HG03039 (cell line): Measurements from ENCODE around the gene KIAA0513.
"Not testable (repeated sequence)": the region's sequence is repeated elsewhere in the genome, so short reads cannot be mapped to it uniquely, and the experiment has no call there.

Experiments used
- ATAC-seq: cut with Tn5 transposase; IDR thresholded peaks from one replicate; pipeline ENCODE4 v1.9.1; 2021; ENCODE audit warnings: mild to moderate bottlenecking, moderate library complexity; ENCODE audit not compliant: unreplicated experiment

The KIAA0513 gene

DNA sequence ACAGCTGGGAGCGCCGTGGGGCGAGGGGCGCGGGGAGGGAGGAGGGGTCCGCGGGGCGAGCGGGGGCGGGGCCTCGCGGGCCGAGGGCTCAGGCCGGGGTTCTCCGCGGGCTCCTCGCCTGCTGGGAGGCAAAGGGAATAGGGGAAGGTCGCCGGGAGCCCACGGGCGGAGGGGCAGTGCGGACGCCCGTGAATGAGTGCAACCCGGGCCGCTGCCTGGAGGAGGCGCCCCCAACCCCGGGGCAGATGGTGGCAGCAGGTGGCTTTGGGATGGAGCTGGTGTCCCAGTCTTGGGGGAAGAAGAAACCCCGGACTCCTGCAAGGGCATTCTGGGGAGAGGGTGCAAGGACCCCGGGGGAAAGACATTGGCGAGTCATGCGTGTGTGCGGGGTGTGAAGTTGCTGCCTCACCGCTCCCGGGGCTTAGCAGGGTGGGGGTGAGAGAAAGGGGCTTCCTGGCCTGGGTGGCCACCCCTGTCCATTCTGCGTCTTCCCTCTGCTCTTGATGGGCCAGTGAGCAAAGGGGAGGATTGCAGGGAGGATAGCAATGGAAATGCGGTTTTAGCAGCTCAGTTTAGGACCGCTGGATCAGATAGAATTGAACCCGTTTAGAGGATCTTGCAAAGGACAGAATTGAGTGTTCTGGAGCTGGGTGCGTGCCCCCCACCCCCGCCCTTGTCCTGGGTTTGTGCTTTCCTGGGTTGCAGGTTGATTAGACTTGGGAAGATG lies 526 bp downstream of the KIAA0513 start:
- ATAC-seq, result peak; percentile 15

DNA sequence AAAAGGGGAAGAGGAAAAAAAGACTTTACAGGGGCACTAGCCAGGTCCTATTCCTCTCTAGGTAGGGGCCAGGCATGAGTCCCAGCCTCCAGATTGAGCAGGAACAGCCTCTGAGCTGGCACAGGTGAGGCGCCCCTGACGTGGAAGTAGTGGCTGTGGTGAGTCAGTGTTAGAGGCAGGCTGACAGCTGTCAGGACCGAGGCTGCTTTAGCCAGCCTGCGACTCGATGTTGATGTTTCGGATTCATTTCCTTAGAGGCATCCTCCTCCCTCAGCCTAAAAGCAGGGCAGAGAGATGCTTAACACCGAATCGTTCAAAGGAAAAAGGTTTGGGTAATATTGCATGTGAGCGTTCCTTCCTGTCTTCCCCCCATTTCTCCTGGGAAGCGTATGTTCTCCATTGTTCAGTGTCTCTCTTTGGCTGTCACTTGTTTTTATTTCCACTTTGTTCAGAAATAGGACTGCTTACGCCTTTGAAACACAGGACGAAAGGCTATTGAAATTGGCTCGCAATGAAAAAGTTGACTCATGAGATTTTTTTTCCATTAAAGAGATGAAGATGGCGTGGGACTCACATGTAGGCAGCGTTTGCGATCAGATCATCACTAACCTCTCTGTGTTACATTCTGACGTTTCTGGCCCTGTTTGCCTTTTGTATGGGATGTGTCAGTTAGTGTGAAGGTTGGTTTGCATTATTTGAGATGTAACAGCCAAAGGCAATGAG lies 1.3 kb downstream of the KIAA0513 start:
- no peak for ATAC-seq

DNA sequence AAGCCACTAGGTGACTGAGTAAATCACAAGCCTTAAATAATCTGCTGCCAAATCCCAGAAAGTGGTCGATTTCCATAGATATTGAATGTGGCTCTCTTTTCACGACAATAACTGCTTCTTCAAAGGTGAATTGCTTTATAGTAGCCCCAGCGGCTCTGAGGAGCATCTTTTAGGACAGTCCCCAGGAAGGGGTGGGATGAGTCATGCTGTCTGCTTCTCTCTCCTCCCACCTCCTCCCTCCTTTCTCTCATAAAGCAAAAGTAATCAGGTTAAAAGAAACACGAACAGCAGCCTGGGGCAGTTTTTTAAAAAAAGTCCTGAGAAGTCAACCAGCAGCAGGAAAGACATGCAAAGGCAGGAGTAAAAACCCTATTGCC lies 1.8 kb downstream of the KIAA0513 start:
- ATAC-seq, result no peak

DNA sequence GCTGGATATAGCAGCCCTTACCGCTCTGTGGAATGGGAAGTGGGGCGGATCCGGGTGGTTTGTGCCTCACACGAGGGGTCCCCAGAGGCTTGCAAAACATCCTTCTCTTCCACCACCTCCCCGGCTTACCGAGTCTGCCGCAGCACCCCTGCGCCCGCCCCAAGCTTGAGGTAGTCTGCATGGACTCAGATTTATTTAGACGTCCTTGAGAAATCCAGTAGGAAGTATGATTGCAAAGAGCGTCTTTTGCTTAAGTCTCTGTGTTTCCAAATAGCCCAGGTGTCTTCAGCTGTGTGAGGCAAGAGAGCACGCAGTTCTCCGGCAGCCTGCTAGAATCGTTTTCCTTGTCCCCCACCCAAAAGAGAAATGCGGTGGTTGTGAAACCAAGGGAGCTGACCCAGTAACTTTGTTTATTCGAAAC lies 2.4 kb downstream of the KIAA0513 start:
- ATAC-seq, result no peak

DNA sequence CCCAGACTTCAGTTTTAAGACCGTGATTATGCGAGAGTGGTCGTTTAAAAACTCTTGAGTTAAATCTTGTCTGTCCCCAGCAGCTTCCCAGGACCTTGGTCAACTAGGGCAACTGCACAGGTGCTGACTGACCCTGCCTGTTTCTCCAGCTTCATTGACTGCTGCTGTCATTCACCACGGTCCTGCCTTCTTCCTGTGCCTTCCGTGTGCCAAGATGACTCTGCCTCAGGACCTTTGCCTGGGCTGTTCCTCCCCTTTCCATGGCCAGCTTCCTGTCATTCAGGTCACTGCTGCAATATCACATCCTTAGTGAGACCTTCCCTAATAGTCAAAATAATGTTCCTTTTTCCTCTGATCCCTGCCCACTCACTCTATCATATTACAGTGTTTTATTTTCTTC lies 3.9 kb downstream of the KIAA0513 start:
- ATAC-seq, result no peak

DNA sequence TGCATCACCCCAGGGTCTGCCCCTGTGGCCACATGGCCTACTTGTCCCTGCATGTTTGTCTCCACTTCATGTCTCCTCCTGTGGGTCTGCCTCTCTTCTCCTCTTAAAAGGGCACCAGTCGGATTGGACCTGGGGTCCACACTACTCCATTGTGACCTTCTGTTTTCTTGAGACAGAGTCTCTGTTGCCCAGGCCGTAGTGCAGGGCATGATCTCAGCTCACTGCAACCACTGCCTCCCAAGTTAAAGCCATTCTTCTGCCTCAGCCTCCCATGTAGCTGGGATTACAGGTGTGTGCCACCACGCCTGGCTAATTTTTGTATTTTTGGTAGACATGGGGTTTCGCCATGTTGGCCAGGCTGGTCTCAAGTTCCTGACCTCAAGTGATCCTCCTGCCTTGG lies 4.6 kb downstream of the KIAA0513 start:
- not testable (repeated sequence) for ATAC-seq

DNA sequence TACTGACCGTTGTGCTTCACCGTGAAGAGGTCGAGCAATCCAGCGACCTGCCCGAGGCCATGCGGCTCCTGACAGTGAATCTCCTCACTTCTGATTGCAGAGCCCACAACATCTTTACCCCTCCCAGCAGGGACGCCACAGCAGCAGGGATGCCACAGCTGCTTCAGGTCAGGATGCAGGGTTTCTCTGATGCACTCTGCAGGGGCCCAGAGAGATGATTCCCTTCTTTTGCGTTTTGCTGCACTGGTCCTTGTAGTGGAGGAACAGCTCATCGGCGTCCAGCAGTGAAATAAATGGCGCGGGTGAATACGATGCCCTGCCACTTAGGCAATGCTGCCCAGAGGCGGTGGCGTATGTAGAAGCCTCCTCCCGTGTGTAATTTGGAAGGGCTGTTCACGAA lies 5.6 kb downstream of the KIAA0513 start:
- no peak for ATAC-seq

DNA sequence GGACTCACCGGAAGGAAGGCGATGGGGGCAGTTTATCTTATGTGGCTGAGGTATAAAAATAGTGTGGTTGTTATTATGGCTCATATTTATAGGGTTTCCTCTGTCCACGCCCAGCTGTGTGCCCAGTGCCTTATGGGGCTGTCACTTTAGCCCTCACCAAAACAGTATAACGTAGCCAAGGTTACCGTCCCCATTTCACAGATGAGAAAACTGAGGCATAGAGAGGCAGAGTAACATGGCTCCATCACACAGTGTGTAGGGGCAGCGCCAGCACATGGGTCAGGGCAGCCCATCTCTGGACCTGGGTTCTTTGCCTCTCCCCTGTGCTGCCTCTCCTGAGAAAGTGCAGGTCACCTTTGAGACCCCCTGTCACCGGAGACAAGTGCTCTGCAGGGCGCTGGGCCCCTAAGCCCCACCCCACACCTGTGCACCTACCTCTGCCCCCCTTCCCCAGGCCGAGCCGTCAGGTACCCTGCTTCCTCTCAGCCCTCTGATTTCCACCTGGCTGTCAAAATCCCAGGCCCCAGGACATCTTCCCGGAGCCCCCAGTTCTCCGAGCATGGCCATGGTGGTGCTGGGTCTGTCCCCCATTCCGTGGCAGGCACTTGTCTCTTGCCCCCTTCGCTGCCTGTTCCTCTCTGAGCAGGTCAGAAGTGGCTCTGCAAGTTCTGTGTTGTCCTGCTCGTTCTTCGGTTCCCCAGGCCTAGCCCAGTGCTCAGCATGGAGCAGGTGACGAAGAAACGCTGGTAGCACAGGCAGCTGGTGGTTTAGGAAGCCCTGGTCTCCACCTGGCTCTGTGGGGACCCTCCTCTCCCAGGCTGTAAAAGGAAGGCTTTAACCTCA lies 7.2 kb downstream of the KIAA0513 start:
- ATAC-seq, result no peak

DNA sequence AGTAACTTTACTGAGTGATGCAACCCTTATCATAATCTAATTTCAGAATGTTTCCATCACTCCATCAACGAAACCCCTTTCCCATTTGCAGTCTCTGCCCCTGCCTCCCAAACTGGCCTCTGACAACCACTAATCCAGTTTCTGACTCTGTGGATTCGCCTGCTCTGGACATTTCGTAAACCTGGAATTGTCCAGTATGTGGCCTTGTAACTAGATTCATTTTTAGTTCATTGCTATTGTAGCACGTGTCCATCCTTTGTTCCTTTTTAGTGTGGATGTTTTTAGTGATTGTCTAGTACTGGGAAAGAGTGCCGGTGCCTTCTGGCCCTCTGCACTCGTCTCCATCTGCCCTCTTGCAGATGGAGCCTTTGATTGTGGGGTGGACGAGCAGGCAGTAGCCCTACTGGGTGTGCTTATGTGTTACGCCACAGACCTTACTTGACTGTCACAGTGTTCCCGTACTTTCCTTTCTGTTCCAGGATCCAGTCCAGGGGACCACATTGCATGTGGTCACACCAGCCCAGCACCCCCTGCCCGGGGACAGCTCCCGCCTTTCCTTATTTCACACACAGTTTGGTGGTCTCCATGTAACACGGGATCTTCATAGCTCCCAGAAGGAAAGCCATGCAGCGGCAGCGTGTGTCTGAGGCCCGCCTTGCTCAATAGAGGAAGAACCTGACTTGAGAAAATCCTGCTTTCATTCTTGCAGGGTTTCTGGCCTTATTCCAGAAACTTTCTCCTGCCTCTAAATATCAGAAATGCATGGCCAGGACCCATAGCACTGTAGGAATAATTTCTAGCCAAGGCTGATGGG lies 8.8 kb downstream of the KIAA0513 start:
- no peak for ATAC-seq

DNA sequence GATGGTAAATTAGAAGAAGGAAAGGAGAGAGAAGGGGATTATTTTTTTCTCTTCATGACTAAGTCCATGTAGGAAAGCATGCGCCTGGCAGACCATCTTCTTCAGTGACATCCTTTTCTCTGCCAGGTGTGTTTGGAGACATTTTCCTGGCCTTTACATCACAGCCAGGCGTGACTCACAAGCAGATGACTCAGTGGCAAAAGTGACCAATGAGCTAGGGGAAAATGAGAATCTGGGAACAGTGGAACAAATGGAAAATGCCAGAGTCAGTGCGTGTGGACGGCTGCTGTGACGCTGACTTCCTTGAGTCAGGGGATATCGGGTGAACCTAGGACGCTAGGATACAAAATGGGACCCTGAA lies 9.4 kb downstream of the KIAA0513 start:
- ATAC-seq, result no peak

DNA sequence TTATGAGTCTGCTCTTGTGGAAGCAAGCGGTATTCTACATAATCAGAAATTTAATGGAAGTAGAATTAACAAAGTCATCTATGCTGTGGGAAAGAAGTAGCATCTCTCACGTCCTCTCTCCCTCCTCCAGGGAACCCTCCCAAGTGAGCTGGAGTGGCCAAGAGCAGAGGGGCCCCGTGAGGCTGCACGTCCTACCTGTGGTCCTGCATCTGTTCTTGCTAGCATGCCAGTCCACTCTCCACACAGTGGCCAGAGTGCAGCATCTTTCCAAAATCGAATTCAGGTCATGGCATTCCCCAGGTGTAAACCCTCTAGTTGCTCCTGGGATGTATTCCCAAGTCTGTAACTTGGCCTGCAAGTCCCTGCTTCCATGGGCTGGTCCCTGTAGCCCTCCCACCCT lies 10.1 kb downstream of the KIAA0513 start:
- no peak for ATAC-seq

DNA sequence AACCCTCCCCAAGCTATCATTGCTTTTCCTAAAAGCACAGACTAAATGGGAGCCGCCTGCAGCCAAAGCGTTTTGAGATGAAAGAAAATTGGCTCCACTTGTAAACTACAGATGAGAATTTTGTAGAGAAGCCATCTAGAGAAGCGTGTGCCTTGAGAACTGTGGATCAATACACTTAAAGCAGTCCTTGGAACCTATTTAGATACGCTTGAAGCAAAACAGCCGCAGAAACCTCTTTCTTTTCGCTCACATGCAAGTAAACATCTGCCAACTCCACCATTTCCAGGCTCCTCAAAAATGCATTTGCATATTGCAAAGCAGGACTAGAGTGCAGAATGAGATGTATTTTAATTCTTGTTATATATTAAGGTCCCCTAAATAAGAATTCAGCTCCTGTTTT lies 13.1 kb downstream of the KIAA0513 start:
- no peak for ATAC-seq

DNA sequence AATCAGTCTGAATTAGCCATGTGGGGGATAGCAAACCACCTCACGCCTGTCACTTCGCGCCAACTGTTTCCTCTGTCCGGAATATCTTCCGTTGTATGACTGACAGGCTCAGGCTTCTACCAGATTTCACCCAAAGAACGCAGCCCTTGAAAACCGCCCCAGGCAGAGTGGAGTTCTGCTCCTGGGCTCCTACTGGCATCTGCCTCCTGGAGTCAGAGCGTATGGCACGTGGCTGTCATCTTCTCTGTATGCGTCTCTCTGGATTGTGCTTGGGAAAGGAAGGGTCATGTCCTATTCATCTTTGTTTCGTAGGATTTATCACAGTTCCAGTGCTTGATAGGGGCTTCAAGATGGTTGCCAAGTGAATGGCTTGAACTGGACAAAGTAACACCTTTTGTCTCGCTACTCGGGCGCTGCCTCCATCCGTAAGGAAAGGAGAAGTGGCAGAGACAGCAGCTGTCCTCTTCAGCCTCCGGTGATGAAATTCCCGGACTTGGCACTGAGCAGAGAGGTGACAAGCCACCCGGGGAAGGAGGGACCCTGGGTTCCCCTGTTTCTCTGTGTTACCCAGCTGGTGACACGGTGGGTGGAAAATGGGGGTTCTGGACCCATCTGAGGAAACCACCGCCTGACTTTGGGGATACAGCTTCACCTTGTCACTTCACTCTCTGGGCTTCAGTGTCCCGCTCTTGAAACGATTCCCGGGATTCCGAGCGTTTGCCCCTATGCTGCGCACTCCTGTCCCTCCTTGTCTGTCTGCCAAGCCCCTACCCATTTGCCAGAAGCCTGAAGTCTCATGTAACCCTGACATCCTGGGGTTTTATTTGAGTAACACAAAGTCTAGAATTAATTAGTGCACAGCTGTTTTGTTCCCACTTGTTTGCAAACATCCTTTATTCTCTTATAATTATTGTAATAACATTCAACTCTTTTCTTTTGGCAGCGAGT lies 13.9 kb downstream of the KIAA0513 start:
- no peak for ATAC-seq

DNA sequence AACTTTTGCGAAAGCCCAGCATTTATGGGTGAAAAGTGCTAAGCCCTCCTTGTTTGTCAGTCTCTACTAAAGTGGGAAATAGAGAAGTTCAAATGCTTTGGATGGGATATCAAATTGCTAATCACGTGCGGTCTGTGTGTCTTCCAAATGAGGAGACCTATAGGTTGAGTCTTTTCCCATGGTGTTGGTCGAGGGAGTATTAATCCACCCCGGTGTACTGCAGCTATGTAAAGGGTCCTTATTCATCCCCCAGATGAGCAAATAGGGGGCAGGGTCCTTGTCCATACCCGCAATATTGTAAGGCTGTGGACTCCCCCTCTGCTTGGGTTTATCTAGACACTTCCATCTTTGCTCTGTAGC lies 14.6 kb downstream of the KIAA0513 start:
- ATAC-seq, result no peak

DNA sequence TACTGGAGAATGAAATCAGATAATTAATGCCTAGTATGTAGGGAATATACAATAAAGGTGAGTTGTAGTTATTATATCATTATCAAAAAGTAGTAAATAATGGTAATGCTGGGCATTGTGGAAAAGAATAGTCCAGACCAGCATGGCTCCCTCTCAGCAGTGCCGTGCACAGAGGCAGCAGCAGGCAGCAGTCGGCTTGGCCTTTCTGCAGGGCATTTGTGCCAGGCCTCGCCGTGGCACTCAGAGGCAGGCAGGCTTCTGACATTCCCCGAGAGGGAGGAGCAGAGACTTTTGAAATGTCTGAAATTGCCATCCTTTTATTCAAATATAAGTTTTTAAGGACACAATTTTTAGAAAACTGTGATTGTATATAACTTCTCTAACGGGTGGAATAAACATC lies 15.0 kb downstream of the KIAA0513 start:
- ATAC-seq, result no peak

DNA sequence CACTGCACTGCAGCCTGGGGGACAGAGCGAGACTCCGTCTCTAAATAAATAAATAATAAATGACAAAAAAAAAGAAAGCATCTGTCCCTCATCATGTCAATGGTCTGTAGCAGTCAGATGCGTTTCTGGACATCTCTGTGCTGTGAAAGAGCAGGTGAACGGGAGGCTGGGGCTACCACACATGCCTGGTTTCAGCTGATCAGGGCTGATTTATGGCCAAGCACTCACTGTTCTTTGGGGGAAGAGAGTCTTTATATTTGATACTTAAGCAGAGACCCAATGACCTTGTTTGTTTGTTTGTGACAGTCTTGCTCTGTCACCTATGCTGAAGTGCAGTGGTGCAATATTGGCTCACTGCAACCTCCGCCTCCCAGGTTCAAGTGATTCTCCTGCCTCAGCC lies 17.5 kb downstream of the KIAA0513 start:
- ATAC-seq, result no peak

DNA sequence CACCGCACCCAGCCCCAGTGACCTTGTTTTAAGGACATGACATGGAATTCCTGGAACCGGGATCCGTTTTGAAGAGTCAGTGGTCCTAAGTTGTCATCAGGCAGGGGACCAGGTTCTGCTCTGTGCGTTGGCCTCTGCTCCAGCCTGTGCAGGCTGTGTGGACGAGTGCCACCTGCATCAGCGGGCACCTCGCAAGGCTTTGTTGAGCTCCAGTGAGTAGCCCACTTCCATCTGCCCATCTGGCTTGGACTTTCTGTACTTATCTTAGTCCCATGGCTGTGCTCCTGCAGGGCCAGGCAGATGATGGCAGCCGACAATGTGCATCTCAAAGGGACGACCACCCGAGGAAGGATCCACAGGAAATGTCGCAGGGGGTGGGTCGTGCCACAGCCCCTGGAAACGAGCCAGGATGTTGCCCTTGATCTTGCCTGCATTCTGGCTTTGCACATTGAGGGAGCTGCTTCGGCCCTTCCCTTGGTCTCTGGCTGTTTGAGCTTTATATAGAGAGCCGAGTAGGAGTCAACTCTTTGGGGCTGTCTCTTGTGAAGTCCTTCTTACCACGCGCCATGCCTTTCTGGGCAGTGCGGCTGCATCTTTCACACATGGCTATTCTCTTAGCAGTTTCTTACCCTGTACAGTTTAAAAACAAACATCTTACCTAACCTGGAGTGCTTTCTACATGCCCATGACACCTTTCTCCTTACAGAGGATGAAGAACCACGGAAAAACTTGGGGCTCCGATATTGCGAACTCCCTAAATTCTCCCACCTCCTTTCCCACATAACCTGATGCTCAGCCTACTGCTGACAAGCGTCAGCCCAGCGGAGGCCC lies 18.3 kb downstream of the KIAA0513 start:
- ATAC-seq, result no peak

DNA sequence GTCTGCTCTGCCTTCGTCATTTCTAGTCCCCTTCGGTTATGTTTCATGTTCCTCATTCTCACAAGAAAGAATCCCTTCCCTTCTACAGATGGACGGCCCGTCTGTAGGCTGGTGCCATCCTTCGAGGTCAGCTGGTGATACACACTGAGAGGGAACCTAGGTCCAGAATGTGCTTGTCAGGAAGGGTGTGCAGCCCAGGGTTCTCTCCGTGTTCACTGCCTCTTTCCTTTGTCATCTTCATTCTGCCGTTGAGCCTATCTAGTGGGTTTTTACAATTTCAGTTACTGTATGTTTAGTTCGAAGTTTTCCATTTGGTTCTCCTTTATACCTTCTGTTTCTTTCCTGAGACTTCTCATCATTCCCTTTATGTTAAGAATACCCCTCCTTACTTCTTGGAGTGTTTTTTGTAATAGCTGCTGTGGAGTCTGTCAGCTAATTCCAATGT lies 18.9 kb downstream of the KIAA0513 start:
- ATAC-seq, result no peak
